OCI-LY7 (cell line): ENCODE results near the gene SH2D6. TPM values are rescaled to one million over a fixed set of nuclear protein-coding genes. Genes with fewer than 3 reads are reported as not detected.

ENCODE experiments used
- BruUV-seq: library from RNA; stranded (reverse); fragments of 400-500 nt; replicated peaks from 2 replicates; lab custom pipeline; 2021; lab: Mats Ljungman, UMichigan
- CTCF ChIA-PET: fragments of 300-600 bp; sonication (Branson Sonifier 250); formaldehyde crosslinking; loops from one replicate; lab custom pipeline; 2022; ENCODE audit warnings: antibody characterized with exemption; ENCODE audit not compliant: unreplicated experiment; lab: Charles Lee
- POLR2A ChIA-PET: fragments of 300-600 bp; sonication (Branson Sonifier 250); formaldehyde crosslinking; loops from one replicate; lab custom pipeline; 2022; ENCODE audit warnings: antibody characterized with exemption; lab: Charles Lee
- DNase-seq: peaks from one replicate; pipeline ENCODE4 v3.0.0-alpha.2; 2015; ENCODE audit warnings: low spot score
- H2AFZ ChIP-seq: fragments of 200-600 bp; sonication (generic), shearing (Covaris generic); 2 replicates; pipeline ENCODE4 v1.6.1; 2014; ENCODE audit warnings: mild to moderate bottlenecking, antibody characterized with exemption, low read length, moderate library complexity
- H3K27ac ChIP-seq: fragments of 200-600 bp; sonication (generic); 2 replicates; pipeline ENCODE4 v1.5.1; 2014; ENCODE audit warnings: mixed run types, low read depth, mild to moderate bottlenecking, moderate library complexity, low read length, inconsistent platforms; ENCODE audit not compliant: poor library complexity, severe bottlenecking
- H3K36me3 ChIP-seq: fragments of 200-600 bp; sonication (generic); 2 replicates; pipeline ENCODE4 v1.6.1; 2014; ENCODE audit warnings: mild to moderate bottlenecking, antibody characterized with exemption, low read length, moderate library complexity, mixed read lengths; ENCODE audit not compliant: insufficient read depth
- H3K4me1 ChIP-seq: fragments of 200-600 bp; sonication (generic); 2 replicates; pipeline ENCODE4 v1.5.1; 2014; ENCODE audit warnings: mild to moderate bottlenecking, low read length; ENCODE audit not compliant: insufficient read depth, poor library complexity, severe bottlenecking
- H3K4me2 ChIP-seq: fragments of 200-600 bp; sonication (generic); 2 replicates; pipeline ENCODE4 v1.6.1; 2014; ENCODE audit warnings: mild to moderate bottlenecking, low read length
- H3K4me3 ChIP-seq: fragments of 200-600 bp; sonication (generic); 2 replicates; pipeline ENCODE4 v1.5.1; 2014; ENCODE audit warnings: mild to moderate bottlenecking, low read depth, low read length; ENCODE audit not compliant: poor library complexity, severe bottlenecking
- H3K79me2 ChIP-seq: fragments of 200-600 bp; sonication (generic); 2 replicates; pipeline ENCODE4 v1.6.1; 2016; ENCODE audit warnings: low read depth, mild to moderate bottlenecking, low read length, moderate library complexity, mixed read lengths; ENCODE audit not compliant: insufficient read depth
- H3K9me2 ChIP-seq: fragments of 200-600 bp; sonication (generic); 2 replicates; pipeline ENCODE4 v1.6.1; 2016; ENCODE audit warnings: mild to moderate bottlenecking, low read length, mixed read lengths; ENCODE audit not compliant: insufficient read depth
- H3K9me3 ChIP-seq: fragments of 200-600 bp; sonication (generic); 2 replicates; pipeline ENCODE4 v1.6.1; 2014; ENCODE audit warnings: mild to moderate bottlenecking, mixed run types, low read length, mixed read lengths
- H4K20me1 ChIP-seq: fragments of 200-600 bp; sonication (generic); 2 replicates; pipeline ENCODE4 v1.6.1; 2014; ENCODE audit warnings: mild to moderate bottlenecking, antibody characterized with exemption, low read length, moderate library complexity, mixed read lengths; ENCODE audit not compliant: insufficient read depth
- EZH2phosphoT487 ChIP-seq: fragments of 200-600 bp; sonication (generic); IDR thresholded peaks from 2 replicates; pipeline ENCODE4 v1.6.1; 2018; ENCODE audit warnings: low read depth, borderline replicate concordance, mild to moderate bottlenecking, mixed run types, antibody characterized with exemption, low read length, moderate library complexity, mixed read lengths
- intact Hi-C: fragments of 100-400 bp; cut with micrococcal nuclease; formaldehyde crosslinking; loops from one replicate; pipeline ENCODE4 v1.10.0; 2022; ENCODE audit not compliant: unreplicated experiment
- total RNA-seq, 2 experiments: library from RNA; depleted of rRNA in 1 of 2; stranded (reverse); fragments of >200 nt in 1 of 2; shearing (Covaris generic) in 1 of 2; gene quantifications; 2 replicates each; pipeline ENCODE4 v1.2.3, GENCODE V29; 2014 to 2022
- TF ChIP-seq, protein P1 (sequence below): fragments of 200-600 bp; sonication (generic); conservative IDR thresholded peaks from 2 replicates; pipeline ENCODE4 v1.5.1; 2014; ENCODE audit warnings: mild to moderate bottlenecking, antibody characterized with exemption, low read length, moderate library complexity, mixed read lengths

The SH2D6 gene
- total RNA-seq, 2 experiments from 2014 or later, result 0.35 to 2.6 TPM

DNA sequence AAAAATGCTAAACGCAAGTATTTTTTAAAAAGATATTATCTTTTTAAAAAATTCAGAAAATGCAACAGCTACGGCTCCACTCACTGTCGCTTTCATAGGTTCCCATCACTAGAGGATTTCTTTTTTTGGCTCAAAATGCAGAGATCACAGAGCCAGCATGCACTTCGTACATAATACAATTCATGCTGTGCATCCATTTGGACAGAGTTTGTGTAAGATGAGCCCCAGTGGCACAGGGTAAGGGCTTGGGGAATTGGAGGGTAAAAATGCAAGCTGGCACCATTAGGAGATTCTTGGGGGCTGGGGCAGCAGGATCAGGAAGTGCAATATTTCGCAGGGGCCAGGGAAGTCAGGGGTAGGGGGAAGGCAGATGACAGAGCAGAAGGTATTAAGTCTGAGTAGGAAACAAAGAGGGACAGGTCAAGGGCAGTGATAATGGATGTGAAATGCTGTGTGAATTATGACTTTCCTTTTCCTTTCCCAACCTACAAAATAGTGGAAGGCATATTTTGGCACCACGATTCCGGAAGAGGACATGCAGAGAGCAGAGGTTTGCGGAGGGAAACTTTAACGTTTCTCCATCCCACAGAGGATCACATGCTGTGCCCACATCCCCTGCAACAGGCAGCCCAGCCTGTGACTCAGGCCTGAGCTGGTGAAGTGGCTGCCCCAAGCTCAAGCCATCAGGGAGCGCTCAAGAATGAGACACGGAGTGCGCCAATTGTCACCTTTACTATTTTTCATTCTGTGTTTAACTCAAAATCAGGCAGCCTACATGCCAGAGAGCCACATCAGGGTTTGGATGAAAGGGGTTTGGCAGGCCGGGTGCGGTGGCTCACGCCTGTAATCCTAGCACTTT, 13.1 kb upstream of the SH2D6 start:
- Histone ChIP-seq H3K4me1 (peaks cover 24% of the 10 kb centered on the region), H3K4me2 (no peak overlapping the region), H3K4me3 (no peak overlapping the region), H3K9me3 (peaks cover 12% of the 10 kb centered on the region; the same call in 1 of the 2 replicates), H3K27ac (no peak overlapping the region), H2AFZ (no peak overlapping the region), H3K79me2 (no peaks in the 10 kb centered on the region), H3K9me2 (no peaks in the 10 kb centered on the region), H3K36me3 (no peaks in the 10 kb centered on the region), H4K20me1 (no peaks in the 10 kb centered on the region)
- DNase-seq, result no peak
- BruUV-seq, result no TSS peak
- TF ChIP-seq, protein P1, sequence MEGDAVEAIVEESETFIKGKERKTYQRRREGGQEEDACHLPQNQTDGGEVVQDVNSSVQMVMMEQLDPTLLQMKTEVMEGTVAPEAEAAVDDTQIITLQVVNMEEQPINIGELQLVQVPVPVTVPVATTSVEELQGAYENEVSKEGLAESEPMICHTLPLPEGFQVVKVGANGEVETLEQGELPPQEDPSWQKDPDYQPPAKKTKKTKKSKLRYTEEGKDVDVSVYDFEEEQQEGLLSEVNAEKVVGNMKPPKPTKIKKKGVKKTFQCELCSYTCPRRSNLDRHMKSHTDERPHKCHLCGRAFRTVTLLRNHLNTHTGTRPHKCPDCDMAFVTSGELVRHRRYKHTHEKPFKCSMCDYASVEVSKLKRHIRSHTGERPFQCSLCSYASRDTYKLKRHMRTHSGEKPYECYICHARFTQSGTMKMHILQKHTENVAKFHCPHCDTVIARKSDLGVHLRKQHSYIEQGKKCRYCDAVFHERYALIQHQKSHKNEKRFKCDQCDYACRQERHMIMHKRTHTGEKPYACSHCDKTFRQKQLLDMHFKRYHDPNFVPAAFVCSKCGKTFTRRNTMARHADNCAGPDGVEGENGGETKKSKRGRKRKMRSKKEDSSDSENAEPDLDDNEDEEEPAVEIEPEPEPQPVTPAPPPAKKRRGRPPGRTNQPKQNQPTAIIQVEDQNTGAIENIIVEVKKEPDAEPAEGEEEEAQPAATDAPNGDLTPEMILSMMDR, result no peak
- no peak for TF ChIP-seq EZH2phosphoT487
- intact Hi-C loops, result no loop called here
- ChIA-PET POLR2A (interaction anchor here (0.7 kb wide), 1 partner anchor 702 kb away, joined by 5 read pairs; no protein-coding TSS in a partner anchor), CTCF (no interaction called here)

DNA sequence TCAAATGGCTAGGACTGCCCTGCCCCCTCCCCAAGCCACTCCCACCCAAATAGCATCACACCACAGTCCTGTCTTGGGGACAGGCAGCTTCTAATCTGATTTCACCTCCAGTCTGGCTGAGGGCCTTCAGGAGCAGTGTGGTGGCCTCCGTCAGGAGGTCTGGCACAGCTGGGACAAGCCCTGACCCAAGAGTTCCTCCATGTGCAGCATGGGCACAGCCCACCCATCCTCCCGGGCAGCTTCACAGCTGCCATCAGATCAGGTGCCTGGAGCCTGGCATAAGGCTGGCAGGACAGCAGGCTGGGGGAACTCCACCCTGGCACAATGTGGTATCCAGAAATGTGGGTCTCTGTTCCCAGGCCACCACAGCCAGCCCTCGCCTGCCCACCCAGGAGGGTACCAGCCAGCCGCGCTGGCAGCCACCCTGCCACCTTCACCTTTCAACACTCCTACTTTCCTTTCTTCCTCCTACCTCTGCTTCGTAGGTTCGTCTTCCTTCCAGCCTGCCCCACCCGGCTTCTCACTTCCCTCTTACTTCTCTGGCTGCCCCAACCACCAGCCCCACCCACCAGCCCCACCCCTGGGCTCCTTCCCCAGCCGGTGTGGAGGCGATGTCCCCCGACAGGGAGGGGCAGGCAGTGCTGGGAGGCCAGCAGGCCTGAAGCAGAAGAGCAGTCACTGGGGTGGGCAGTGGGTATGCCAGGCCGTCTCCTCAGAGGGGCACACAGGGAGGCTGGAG, 8.5 kb upstream of the SH2D6 start, which contains the start of gene CAPG:
Gene CAPG, minus strand, starts transcription at position 522 of the 739 bp plus-strand sequence. CDS start 8,221 bp downstream, outside the sequence.
- Histone ChIP-seq H3K9me2 (no peaks in the 10 kb centered on the region), H3K4me3 (peak within 1 kb of the TSS; percentile 47), H2AFZ (peak within 1 kb of the TSS; percentile 75; the same call in 1 of the 2 replicates), H3K79me2 (no peaks in the 10 kb centered on the region), H3K36me3 (no peaks in the 10 kb centered on the region), H3K4me2 (peak within 1 kb of the TSS; percentile 68), H3K4me1 (peaks cover 25% of the 10 kb centered on the region), H3K27ac (no peak within 1 kb of the TSS), H4K20me1 (no peaks in the 10 kb centered on the region), H3K9me3 (no peaks in the 10 kb centered on the region)
- POLR2A ChIA-PET, result interaction anchor here (1.0 kb wide), 1 partner anchor 9 kb away, joined by 3 read pairs; no protein-coding TSS in a partner anchor
- DNase-seq, result peak; percentile 65
- CTCF ChIA-PET, result no interaction called here
- BruUV-seq, result no TSS peak
- TF ChIP-seq EZH2phosphoT487, result no peak
- TF ChIP-seq, protein P1, result no peak
- intact Hi-C loops, result no loop called here
